GM18498 (cell line): ENCODE results near the gene PNPLA2.

Source experiments
- ATAC-seq: cut with Tn5 transposase; IDR thresholded peaks from one replicate; pipeline ENCODE4 v1.9.1; 2021; ENCODE audit warnings: mild to moderate bottlenecking, moderate library complexity; ENCODE audit not compliant: unreplicated experiment

PNPLA2 gene

DNA sequence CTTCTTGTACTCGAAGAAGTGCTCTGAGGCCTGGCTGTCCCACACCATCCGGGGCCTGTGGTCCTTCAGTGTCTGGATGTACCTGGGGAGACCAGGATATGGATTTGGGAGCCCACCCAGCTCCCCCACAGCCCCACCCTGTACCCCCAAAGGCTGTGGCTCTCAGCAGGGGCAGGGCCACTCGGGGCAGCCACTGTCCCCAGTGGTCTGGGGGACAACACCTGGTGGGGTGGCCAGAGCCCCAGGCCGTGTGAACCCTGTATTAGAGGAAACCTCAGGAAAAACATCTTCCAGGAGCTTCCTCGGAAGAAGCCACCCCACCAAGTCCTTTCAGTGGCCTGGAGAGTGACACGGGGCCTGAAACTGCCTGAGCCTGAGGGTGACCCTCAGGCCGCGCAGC lies 51.7 kb downstream of the PNPLA2 start:
- ATAC-seq = no peak

DNA sequence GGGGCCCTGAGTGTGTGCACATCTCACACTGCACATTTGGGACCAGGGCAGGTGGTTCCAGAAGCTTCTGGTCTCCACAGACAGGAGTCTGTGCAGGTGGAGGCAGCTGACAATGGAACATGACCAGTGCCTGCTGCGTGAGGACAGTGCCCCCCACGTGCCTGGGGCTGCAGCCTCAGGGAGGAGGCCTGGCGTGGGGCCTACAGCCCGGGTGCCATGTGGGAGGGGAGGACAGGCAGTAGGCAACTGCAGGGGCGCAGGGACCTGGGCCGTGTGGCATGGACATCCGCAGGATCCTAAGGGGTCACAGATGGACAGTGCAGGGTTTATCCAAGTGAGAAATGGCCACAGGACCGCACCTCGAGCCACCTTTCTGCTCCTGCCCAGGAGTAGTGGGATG lies 52.8 kb downstream of the PNPLA2 start:
- ATAC-seq = no peak

DNA sequence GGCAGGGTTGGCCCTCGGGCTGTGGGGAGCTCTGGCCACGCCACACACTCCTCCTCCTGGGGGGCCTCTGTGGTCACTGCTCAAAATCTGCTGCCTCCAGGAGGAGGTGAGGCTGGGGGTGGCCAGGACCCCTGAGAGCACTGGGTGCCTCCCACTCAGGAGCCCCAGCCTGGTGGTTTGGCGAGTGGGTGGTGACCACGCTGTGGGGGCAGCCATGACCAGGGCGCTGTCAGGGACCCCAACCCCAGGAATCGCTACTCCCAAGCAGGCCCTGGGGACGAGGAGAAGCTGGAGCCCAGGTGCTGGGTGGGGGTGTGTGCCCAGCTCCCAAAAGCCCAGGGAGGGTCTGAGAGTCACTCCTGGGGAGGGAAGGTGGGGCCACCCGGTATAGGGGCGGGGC lies 54.1 kb downstream of the PNPLA2 start:
- ATAC-seq = no peak

DNA sequence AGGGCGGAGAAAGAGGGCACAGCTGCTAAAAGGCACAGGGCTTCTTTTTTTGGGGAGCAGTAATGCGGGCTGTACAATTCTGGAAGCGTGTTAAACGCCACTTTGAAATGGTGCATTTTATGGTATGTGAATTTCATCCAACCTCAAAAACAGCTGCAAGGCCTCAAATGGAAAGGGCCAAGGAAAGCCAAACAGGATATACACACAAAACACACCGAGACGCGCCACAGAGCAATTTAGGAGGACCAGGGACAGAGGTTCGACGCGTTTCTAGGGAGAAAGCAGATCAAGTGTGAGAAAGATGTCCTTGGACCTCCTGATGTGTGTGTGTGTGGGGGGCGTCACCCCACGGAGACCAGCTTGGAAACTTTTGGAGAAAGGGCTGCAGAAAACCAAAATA lies 55.0 kb downstream of the PNPLA2 start:
- no peak for ATAC-seq
